Glomerular visceral epithelial cell (primary cell): ENCODE measurements around the gene AFAP1.
A peak's percentile ranks its signal among the peaks of the same experiment; 100 is the strongest.
"Not testable (repeated sequence)": the region's sequence is repeated elsewhere in the genome, so short reads cannot be mapped to it uniquely, and the experiment has no call there.

Experiments
- DNase-seq: peaks from one replicate; pipeline ENCODE4 v3.0.0-alpha.2; 2016; ENCODE audit errors: extremely low spot score

Gene AFAP1

GRCh38 chr4:7947927-7948326 lies 8.3 kb upstream of the AFAP1 start:
- DNase-seq: no peak

DNA sequence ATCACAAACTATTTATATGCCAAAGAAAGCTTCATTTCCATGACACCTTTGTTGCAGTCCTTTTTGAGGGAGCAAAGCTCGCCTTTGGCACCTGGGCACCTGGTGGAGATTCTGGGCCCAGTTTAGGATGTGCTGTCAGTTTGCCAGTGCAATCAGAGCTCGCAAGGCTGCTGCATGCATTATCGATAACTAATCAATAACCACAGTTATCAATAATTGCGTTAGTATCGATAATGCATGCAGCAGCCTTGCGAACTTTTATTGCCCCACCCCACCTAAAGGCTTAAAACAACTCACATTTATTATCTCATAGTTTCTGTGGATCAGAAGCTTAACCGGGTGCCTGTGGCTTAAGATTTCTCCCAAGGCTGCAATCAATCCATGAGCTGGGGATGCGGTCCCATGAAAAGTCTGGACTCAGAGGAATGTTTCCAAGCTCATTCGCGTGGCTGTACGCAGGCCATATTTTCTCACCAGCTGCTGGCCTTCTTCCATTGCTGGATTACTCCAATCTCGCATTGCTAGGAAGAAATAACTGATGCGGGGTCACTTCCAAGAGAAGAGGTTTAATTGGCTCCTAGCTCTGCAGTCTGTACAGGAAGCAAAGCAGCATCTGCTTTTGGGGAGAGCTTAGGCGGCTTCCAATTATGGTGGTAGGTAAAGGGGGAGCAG lies 6.2 kb upstream of the AFAP1 start:
- DNase-seq: no peak

GRCh38 chr4:7944599-7945220 lies 5.0 kb upstream of the AFAP1 start:
- peak; percentile 33 for DNase-seq

GRCh38 chr4:7943688-7944087 lies 4.0 kb upstream of the AFAP1 start:
- DNase-seq: not testable (repeated sequence)

DNA sequence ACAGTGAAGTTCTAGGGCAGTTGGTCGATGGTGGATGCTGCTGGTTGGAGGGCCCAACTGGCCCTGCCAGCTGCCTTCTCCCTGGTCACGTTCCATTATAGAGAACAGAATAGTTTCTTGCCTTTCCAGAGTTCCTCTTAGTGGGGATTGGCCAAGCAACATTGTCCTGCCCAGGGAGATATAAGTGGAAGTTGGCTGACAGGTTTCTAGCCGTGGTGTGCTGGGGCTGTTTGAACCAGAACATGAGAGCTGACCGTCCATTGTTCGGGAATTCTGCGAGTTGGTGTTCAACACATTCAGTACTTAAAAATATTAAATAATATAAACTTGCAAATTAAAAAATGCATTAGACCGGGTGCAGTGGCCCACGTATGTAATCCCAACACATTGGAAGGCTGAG lies 3.5 kb upstream of the AFAP1 start:
- no peak for DNase-seq

DNA sequence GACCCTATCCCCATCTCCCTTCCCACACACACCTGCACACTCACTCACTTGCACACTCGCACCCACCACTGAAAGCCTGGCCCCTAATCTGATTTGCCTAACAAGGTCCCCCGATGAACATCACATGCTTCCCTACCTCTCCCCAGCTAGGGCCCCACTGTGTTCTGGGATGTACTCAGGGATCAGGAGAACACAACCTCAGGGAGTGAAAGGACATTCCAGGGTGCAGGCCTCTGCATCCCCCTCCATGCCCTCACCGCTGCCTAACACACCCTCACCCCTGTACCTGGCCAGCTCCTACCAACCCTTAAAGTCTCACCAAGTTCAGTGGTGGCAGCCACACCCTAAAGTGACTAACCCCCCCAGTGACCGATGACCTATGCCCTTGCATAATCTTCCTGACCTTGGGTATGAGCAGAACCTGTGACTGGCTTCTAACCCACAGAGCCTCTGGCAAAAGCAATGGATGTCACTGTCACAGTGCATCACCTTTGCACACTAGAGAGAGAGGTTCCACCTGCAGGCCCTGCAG lies 2.4 kb upstream of the AFAP1 start:
- DNase-seq: no peak

DNA sequence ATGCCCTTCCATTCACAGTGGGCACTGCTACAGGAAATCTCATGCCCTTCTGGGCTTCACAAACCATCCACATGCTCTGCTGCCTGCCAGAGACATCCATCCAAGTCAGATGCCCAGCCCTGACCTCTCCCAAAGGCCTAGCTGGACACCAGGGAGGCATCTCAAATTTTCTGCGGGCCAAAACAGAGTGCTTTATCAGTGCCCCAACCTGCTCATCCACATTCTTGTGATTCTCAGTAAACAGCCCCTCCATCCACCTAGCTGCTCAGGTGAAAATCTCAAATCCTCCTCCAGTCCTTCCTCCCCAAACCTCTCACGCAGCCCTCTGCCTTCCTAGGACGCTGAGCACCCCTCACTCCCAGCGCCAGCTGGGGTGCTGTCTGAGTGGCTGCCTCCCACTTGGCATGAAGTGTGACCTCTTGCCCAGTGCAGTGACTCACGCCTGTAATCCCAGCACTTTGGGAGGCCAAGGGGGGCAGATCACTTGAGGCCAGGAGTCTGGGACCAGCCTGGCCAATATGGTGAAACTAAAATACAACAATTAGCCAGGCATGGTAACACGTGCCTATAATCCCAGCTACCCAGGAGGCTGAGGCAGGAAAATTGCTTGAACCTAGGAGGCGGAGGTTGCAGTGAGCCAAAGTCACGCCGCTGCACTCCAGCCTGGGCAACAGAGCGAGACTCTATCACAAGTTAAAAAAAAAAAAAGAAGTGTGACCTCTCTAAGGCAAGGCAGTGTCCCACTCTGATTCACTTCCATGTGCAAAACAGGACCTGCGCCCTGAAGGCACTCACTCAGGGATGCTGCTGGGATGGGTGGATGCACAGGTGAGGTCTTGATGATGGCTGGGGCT lies 1.7 kb upstream of the AFAP1 start:
- peak; percentile 77 for DNase-seq

GRCh38 chr4:7938609-7939376 lies 868 bp downstream of the AFAP1 start:
- DNase-seq: peak; percentile 53

- peak; percentile 20 for DNase-seq
These were observed 1.4 kb downstream of the AFAP1 start for GRCh38 chr4:7938266-7938608.

DNA sequence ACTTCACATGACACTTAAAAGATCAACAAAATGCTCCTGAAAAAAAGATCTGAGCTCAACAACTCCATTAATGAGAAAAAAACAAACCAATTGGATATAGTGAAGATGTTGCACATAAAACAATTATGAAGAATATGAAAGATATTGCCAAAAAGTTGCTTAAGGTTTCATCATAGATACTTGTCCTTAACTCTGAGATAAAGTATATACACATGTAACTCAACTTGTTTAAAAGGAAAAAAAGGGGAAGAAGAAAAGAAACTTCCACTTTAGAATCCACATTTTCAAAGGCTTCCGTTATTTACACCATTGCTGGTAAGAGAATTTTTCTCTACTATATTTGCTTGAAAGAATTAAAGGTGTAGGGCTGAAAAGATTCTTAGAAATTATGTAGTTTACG lies 2.7 kb downstream of the AFAP1 start:
- no peak for DNase-seq

GRCh38 chr4:7933651-7934510 lies 5.8 kb downstream of the AFAP1 start:
- DNase-seq: peak; percentile 33

DNA sequence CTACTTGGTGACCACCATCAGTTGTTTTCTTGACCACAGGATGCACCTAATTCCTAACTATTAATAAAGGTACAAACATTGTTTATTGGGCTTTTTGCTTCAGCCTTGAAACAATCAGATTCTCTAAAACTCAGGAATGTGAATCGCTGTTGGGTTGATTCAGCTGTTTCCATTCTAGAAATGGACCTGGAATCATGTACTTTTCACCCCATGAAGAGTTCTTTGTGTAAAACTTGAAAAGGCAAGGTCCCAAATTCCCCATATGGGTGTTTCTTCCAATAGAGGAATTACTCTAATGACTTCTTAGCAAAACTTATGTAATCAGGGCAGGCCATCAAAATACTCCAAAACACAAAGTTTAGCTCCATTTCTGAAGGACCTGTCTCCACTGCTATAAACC lies 7.4 kb downstream of the AFAP1 start:
- DNase-seq: no peak

GRCh38 chr4:7929118-7929951 lies 10.3 kb downstream of the AFAP1 start:
- peak; percentile 41 for DNase-seq

- no peak for DNase-seq
These were observed 10.9 kb downstream of the AFAP1 start for GRCh38 chr4:7928711-7929110.

DNA sequence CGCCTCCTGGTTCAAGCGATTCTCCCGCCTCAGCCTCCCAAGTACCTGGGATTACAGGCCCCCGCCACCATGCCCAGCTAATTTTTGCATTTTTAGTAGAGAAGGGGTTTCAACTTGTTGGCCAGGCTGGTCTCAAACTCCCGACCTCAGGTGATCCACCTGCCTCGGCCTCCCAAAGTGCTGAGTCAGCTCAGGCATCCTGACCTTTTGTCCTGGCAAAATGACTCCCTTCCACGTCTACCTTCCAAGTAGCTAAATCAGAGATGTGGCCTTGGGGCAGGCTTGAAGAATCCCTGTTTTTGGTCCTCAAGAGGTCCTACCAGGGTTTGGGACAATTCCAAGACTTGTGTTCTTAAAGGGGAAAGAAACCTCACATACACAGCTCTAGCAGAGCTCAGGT lies 12.8 kb downstream of the AFAP1 start:
- DNase-seq: no peak

- DNase-seq: no peak
These were observed 15.1 kb downstream of the AFAP1 start for GRCh38 chr4:7924570-7924969.

- no peak for DNase-seq
These were observed 15.5 kb downstream of the AFAP1 start for GRCh38 chr4:7924163-7924562.

GRCh38 chr4:7922466-7922865 lies 17.2 kb downstream of the AFAP1 start:
- DNase-seq: no peak

DNA sequence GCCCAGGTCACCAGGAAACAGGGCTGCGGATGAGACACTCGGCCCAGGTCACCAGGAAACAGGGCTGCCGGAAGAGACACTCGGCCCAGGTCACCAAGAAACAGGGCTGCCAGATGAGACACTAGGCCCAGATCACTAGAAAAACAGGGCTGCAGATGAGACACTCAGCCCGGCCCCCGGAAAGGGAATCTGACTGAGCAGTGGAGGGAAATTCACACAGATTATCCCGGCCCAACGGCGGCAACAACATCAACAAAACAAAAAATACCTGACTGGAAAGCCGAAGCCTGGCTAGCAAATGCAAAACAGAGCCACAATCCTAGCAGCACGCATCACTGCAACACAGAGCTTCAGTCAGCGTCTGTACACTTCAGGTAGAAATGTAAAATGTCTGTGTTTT lies 20.7 kb downstream of the AFAP1 start:
- DNase-seq: no peak

DNA sequence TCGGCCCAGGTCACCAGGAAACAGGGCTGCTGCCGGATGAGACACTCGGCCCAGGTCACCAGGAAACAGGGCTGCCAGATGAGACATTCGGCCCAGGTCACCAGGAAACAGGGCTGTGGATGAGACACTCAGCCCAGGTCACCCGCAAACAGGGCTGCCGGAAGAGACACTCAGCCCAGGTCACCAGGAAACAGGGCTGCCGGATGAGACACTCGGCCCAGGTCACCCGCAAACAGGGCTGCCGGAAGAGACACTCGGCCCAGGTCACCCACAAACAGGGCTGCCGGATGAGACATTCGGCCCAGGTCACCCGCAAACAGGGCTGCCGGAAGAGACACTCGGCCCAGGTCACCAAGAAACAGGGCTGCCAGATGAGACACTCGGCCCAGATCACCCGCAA lies 21.5 kb downstream of the AFAP1 start:
- not testable (repeated sequence) for DNase-seq
